ENCODE measurements around the gene AKNA.

Gene AKNA

DNA sequence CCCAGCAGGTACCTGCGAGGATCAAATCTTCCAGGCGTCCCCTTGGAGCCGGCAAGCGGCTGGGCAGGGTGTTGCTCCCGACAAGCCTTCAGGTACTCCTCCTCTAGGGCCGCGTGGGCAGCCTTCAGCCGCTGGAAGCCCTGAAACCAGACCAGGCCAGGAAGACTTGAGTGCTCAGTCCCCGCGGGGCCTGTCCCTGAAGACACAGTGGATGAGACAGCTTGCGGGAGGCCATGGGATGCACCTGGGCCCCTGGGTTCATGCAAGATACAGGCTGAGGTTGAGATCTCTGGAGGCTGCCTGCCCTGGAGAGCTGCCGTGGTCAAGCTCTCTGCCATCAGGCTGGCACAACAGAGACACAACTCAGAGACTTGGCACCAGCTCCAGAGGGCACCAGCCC lies 25.4 kb downstream of the AKNA start:
- in situ Hi-C loops (cut with MboI; ENCODE audit: low sequenced_read_pairs, unreplicated experiment) = no loop called here
- DNase-seq (ENCODE audit: low spot score) = no peak
- TF ChIP-seq, protein P1, sequence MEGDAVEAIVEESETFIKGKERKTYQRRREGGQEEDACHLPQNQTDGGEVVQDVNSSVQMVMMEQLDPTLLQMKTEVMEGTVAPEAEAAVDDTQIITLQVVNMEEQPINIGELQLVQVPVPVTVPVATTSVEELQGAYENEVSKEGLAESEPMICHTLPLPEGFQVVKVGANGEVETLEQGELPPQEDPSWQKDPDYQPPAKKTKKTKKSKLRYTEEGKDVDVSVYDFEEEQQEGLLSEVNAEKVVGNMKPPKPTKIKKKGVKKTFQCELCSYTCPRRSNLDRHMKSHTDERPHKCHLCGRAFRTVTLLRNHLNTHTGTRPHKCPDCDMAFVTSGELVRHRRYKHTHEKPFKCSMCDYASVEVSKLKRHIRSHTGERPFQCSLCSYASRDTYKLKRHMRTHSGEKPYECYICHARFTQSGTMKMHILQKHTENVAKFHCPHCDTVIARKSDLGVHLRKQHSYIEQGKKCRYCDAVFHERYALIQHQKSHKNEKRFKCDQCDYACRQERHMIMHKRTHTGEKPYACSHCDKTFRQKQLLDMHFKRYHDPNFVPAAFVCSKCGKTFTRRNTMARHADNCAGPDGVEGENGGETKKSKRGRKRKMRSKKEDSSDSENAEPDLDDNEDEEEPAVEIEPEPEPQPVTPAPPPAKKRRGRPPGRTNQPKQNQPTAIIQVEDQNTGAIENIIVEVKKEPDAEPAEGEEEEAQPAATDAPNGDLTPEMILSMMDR (IDR thresholded peaks at IDR 0.05; ENCODE audit: borderline replicate concordance, control extremely low read depth, extremely low read depth, insufficient read depth, missing control alignments) = no peak

GRCh38 chr9:114361542-114361941 lies 26.2 kb downstream of the AKNA start:
- TF ChIP-seq, protein P1 (IDR thresholded peaks at IDR 0.05; ENCODE audit: borderline replicate concordance, control extremely low read depth, extremely low read depth, insufficient read depth, missing control alignments) = no peak
- in situ Hi-C loops (cut with MboI; ENCODE audit: low sequenced_read_pairs, unreplicated experiment) = no loop called here
- DNase-seq (ENCODE audit: low spot score) = no peak

- DNase-seq (ENCODE audit: low spot score) = no peak
- TF ChIP-seq, protein P1 (IDR thresholded peaks at IDR 0.05; ENCODE audit: borderline replicate concordance, control extremely low read depth, extremely low read depth, insufficient read depth, missing control alignments) = no peak
- in situ Hi-C loops (cut with MboI; ENCODE audit: low sequenced_read_pairs, unreplicated experiment) = no loop called here
Observed at GRCh38 chr9:114359801-114360200, 28.0 kb downstream of the AKNA start.

- in situ Hi-C loops (cut with MboI; ENCODE audit: low sequenced_read_pairs, unreplicated experiment) = no loop called here
- DNase-seq (ENCODE audit: low spot score) = no peak
- TF ChIP-seq, protein P1 (IDR thresholded peaks at IDR 0.05; ENCODE audit: borderline replicate concordance, control extremely low read depth, extremely low read depth, insufficient read depth, missing control alignments) = no peak
Observed at GRCh38 chr9:114357911-114358328, 29.9 kb downstream of the AKNA start.

DNA sequence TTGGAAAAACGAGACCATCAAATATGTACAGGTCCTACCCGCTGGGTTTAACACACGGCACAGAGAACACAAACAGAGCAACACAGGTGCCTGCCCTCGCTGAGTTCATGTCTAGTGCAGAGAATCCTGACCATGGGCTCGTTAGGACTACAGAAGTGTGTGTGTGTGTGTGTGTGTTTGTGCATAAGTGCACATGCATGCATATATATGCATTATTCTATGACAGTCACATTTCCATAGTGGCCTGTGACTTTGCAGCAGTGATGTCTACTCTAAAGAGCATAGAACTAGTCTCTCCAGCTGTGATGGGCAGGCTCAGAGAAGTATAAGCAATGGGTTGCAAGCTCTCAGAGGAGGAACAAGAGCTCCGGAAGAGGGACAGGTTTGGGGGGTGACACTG lies 30.4 kb downstream of the AKNA start:
- in situ Hi-C loops (cut with MboI; ENCODE audit: low sequenced_read_pairs, unreplicated experiment) = no loop called here
- TF ChIP-seq, protein P1 (IDR thresholded peaks at IDR 0.05; ENCODE audit: borderline replicate concordance, control extremely low read depth, extremely low read depth, insufficient read depth, missing control alignments) = no peak
- no peak for DNase-seq (ENCODE audit: low spot score)

- in situ Hi-C loops (cut with MboI; ENCODE audit: low sequenced_read_pairs, unreplicated experiment) = no loop called here
- DNase-seq (ENCODE audit: low spot score) = no peak
- TF ChIP-seq, protein P1 (IDR thresholded peaks at IDR 0.05; ENCODE audit: borderline replicate concordance, control extremely low read depth, extremely low read depth, insufficient read depth, missing control alignments) = no peak
Observed at GRCh38 chr9:114356792-114357191, 31.0 kb downstream of the AKNA start.

DNA sequence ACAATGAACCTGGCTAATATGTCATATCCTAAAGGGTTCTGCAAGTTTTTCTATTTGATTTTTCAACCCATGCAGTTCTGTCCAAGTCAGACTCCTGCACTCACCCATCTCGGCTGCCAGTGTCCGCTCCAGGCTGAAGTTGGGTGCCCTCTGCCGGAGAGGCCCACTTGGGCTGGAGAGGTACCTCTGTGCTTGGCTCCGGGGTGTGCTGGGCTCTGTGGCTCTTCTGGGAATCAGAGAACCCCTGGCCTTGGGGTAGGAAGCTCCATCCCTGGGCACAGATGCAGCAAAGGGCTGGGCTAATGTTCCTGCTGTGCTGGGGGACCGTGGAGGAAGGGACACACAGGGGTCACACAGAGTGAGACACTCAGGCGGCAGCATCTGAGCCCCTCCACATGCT lies 32.0 kb downstream of the AKNA start:
- DNase-seq (ENCODE audit: low spot score) = no peak
- TF ChIP-seq, protein P1 (IDR thresholded peaks at IDR 0.05; ENCODE audit: borderline replicate concordance, control extremely low read depth, extremely low read depth, insufficient read depth, missing control alignments) = no peak
- in situ Hi-C loops (cut with MboI; ENCODE audit: low sequenced_read_pairs, unreplicated experiment) = no loop called here

All from GM13976 (cell line).